IMR-90 (cell line): Measurements from ENCODE around the gene ASGR2. TPM values are rescaled to one million over a fixed set of nuclear protein-coding genes. Genes with fewer than 3 reads are reported as not detected.

Source experiments
- ATAC-seq: fragments of 200-7000 bp; cut with Tn5 transposase; 2 replicates; pipeline ENCODE4 v1.9.1; 2020; ENCODE audit warnings: low read depth, mild to moderate bottlenecking, moderate library complexity
- BruUV-seq: library from RNA; stranded (reverse); fragments of 400-500 nt; replicated peaks from 2 replicates; lab custom pipeline; 2021; lab: Mats Ljungman, UMichigan
- CTCF ChIA-PET: fragments of 300-600 bp; formaldehyde crosslinking; extraction: SDS; loops from one replicate; lab custom pipeline; 2021; ENCODE audit warnings: antibody characterized with exemption; lab: Yijun Ruan, JAX
- POLR2A ChIA-PET: fragments of 300-600 bp; sonication (Branson Sonifier 250); formaldehyde crosslinking; loops from one replicate; lab custom pipeline; 2022; ENCODE audit warnings: antibody characterized with exemption; ENCODE audit not compliant: unreplicated experiment; lab: Charles Lee
- DNase-seq: peaks from one replicate; pipeline ENCODE4 v3.0.0; 2013
- H2AFZ ChIP-seq: replicated peaks from 2 replicates; pipeline ENCODE3; 2013; ENCODE audit warnings: low read length, mild to moderate bottlenecking; ENCODE audit not compliant: poor library complexity
- H2AK5ac ChIP-seq: 2 replicates; pipeline ENCODE4 v1.6.1; 2013; ENCODE audit warnings: low read depth, low read length, inconsistent platforms
- H2AK9ac ChIP-seq: replicated peaks from 2 replicates; pipeline ENCODE3; 2013; ENCODE audit warnings: mild to moderate bottlenecking, low read depth, low read length, moderate library complexity; ENCODE audit not compliant: poor library complexity
- H2BK120ac ChIP-seq: 2 replicates; pipeline ENCODE4 v1.6.1; 2013; ENCODE audit warnings: low read depth, low read length, inconsistent platforms
- H2BK15ac ChIP-seq: 3 replicates; pipeline ENCODE4 v1.6.1; 2013; ENCODE audit warnings: low read depth, low read length, inconsistent platforms
- H2BK20ac ChIP-seq: 2 replicates; pipeline ENCODE4 v1.6.1; 2013; ENCODE audit warnings: low read depth, mild to moderate bottlenecking, inconsistent platforms, low read length, moderate library complexity
- H2BK5ac ChIP-seq: 2 replicates; pipeline ENCODE4 v1.6.1; 2013; ENCODE audit warnings: mild to moderate bottlenecking, low read depth, low read length, inconsistent platforms; ENCODE audit not compliant: poor library complexity, severe bottlenecking
- H3K14ac ChIP-seq: replicated peaks from 2 replicates; pipeline ENCODE4 v1.6.1; 2013; ENCODE audit warnings: low read depth, low read length, inconsistent platforms
- H3K18ac ChIP-seq: 2 replicates; pipeline ENCODE4 v1.6.1; 2013; ENCODE audit warnings: low read depth, low read length, control low read depth
- H3K23ac ChIP-seq: 2 replicates; pipeline ENCODE4 v1.6.1; 2013; ENCODE audit warnings: low read depth, low read length, inconsistent platforms
- H3K27ac ChIP-seq: 2 replicates; pipeline ENCODE4 v1.5.1; 2013; ENCODE audit warnings: mild to moderate bottlenecking, control low read depth, low read length; ENCODE audit not compliant: insufficient read depth
- H3K27me3 ChIP-seq: 2 replicates; pipeline ENCODE4 v1.6.1; 2013; ENCODE audit warnings: low read length; ENCODE audit not compliant: control insufficient read depth, insufficient read depth
- H3K36me3 ChIP-seq: 2 replicates; pipeline ENCODE4 v1.6.1; 2013; ENCODE audit warnings: low read length, mixed read lengths; ENCODE audit not compliant: control insufficient read depth, insufficient read depth
- H3K4ac ChIP-seq: 2 replicates; pipeline ENCODE4 v1.6.1; 2013; ENCODE audit warnings: low read depth, low read length, inconsistent platforms
- H3K4me1 ChIP-seq: 2 replicates; pipeline ENCODE4 v1.6.1; 2013; ENCODE audit warnings: low read length, mixed read lengths; ENCODE audit not compliant: control insufficient read depth, insufficient read depth
- H3K4me2 ChIP-seq: 2 replicates; pipeline ENCODE4 v1.6.1; 2013; ENCODE audit warnings: low read depth, mild to moderate bottlenecking, control low read depth, low read length, moderate library complexity
- H3K4me3 ChIP-seq: 2 replicates; pipeline ENCODE4 v1.5.1; 2013; ENCODE audit warnings: low read depth, mild to moderate bottlenecking, control low read depth, low read length, moderate library complexity; ENCODE audit not compliant: insufficient read depth
- H3K56ac ChIP-seq: 2 replicates; pipeline ENCODE4 v1.6.1; 2013; ENCODE audit warnings: low read length, inconsistent platforms; ENCODE audit not compliant: insufficient read depth; ENCODE audit errors: extremely low read depth
- H3K79me1 ChIP-seq, 2 experiments: 2 replicates each; pipeline ENCODE4 v1.6.1; 2013; ENCODE audit warnings: low read length in 2 of 2, inconsistent platforms in 1 of 2, low read depth in 1 of 2
- H3K9ac ChIP-seq: 2 replicates; pipeline ENCODE4 v1.6.1; 2013; ENCODE audit warnings: low read depth, low read length, control low read depth
- H3K9me1 ChIP-seq: 2 replicates; pipeline ENCODE4 v1.6.1; 2013; ENCODE audit warnings: low read length, inconsistent platforms; ENCODE audit not compliant: insufficient read depth
- H3K9me3 ChIP-seq: 2 replicates; pipeline ENCODE4 v1.6.1; 2013; ENCODE audit warnings: low read length; ENCODE audit not compliant: control insufficient read depth, insufficient read depth
- H4K20me1 ChIP-seq: 2 replicates; pipeline ENCODE4 v1.6.1; 2013; ENCODE audit warnings: low read length, inconsistent platforms; ENCODE audit not compliant: insufficient read depth
- H4K5ac ChIP-seq: 2 replicates; pipeline ENCODE4 v1.6.1; 2013; ENCODE audit warnings: mild to moderate bottlenecking, low read depth, low read length, control low read depth
- H4K8ac ChIP-seq, 2 experiments: 2 replicates each; pipeline ENCODE4 v1.6.1; 2013; ENCODE audit warnings: low read depth in 2 of 2, low read length in 2 of 2, control low read depth in 1 of 2, inconsistent platforms in 1 of 2
- H4K91ac ChIP-seq: 2 replicates; pipeline ENCODE4 v1.6.1; 2013; ENCODE audit warnings: low read depth, low read length, inconsistent platforms; ENCODE audit not compliant: insufficient read depth
- BHLHE40 ChIP-seq: fragments of 150-350 bp; IDR thresholded peaks from 2 replicates; pipeline ENCODE4 v1.6.1; 2016; ENCODE audit warnings: mild to moderate bottlenecking, low read depth, low read length
- CEBPB ChIP-seq: IDR thresholded peaks from 2 replicates; pipeline ENCODE4 v1.6.1; 2012; ENCODE audit warnings: low read depth, low read length, improper control_type of control experiment
- CHD1 ChIP-seq: IDR thresholded peaks from 2 replicates; pipeline ENCODE4 v1.6.1; 2012; ENCODE audit warnings: low read depth, low read length, improper control_type of control experiment
- CTCF ChIP-seq: conservative IDR thresholded peaks from 2 replicates; pipeline ENCODE4 v1.5.1; 2012; ENCODE audit warnings: mild to moderate bottlenecking, low read depth, low read length, improper control_type of control experiment
- FOS ChIP-seq: fragments of 150-350 bp; IDR thresholded peaks from 2 replicates; pipeline ENCODE4 v1.6.1; 2016; ENCODE audit warnings: low read depth, low read length
- MAFK ChIP-seq: IDR thresholded peaks from 2 replicates; pipeline ENCODE4 v1.6.1; 2012; ENCODE audit warnings: low read depth, low read length, improper control_type of control experiment
- MAZ ChIP-seq: IDR thresholded peaks from 2 replicates; pipeline ENCODE4 v1.6.1; 2012; ENCODE audit warnings: low read depth, mild to moderate bottlenecking, low read length, improper control_type of control experiment, moderate library complexity, borderline replicate concordance
- MXI1 ChIP-seq: IDR thresholded peaks from 2 replicates; pipeline ENCODE4 v1.6.1; 2012; ENCODE audit warnings: low read depth, mild to moderate bottlenecking, low read length, moderate library complexity, borderline replicate concordance
- NFE2L2 ChIP-seq: fragments of 150-350 bp; IDR thresholded peaks from 2 replicates; pipeline ENCODE4 v1.6.1; 2016; ENCODE audit warnings: low read depth, mild to moderate bottlenecking, low read length
- POLR2A ChIP-seq: IDR thresholded peaks from 2 replicates; pipeline ENCODE4 v1.6.1; 2012; ENCODE audit warnings: mild to moderate bottlenecking, low read depth, low read length
- RAD21 ChIP-seq: IDR thresholded peaks from 2 replicates; pipeline ENCODE4 v1.6.1; 2012; ENCODE audit warnings: low read length, improper control_type of control experiment
- RCOR1 ChIP-seq: IDR thresholded peaks from 2 replicates; pipeline ENCODE4 v1.6.1; 2012; ENCODE audit warnings: mild to moderate bottlenecking, low read length, improper control_type of control experiment; ENCODE audit not compliant: insufficient replicate concordance
- RFX5 ChIP-seq: IDR thresholded peaks from 2 replicates; pipeline ENCODE4 v1.8.0; 2012; ENCODE audit warnings: low read depth, mild to moderate bottlenecking, low read length, moderate library complexity
- SMC3 ChIP-seq: fragments of 150-350 bp; IDR thresholded peaks from 2 replicates; pipeline ENCODE4 v1.6.1; 2016; ENCODE audit warnings: low read depth, mild to moderate bottlenecking, antibody characterized with exemption, low read length, moderate library complexity
- WGBS, 2 experiments: methylation state at CpG; one replicate each; pipeline versions ENCODE4 v1.1.5 to v1.1.7; 2013; ENCODE audit warnings: missing lambda C conversion rate in 2 of 2; ENCODE audit not compliant: insufficient read length in 1 of 2; ENCODE audit errors: extremely low coverage in 2 of 2; 5-methylcytosine and 5-hydroxymethylcytosine counted together
- dilution Hi-C: fragments of 300-500 bp; cut with HindIII; formaldehyde crosslinking; loops from one replicate; pipeline ENCODE4 v1.14.3; 2018; ENCODE audit warnings: low sequenced_read_pairs; ENCODE audit not compliant: unreplicated experiment
- in situ Hi-C: fragments of 300-500 bp; cut with MboI; formaldehyde crosslinking; loops from 3 replicates; pipeline ENCODE4 v1.14.3; 2019; ENCODE audit warnings: low sequenced_read_pairs, inconsistent platforms, mixed read lengths
- intact Hi-C: fragments of 100-400 bp; cut with micrococcal nuclease; formaldehyde crosslinking; loops from 2 replicates; pipeline ENCODE4 v1.10.0; 2022
- polyA plus RNA-seq, 3 experiments: library from polyadenylated mRNA; depleted of rRNA; stranded (reverse); fragments of >200 nt; gene quantifications; 2 replicates each; pipeline ENCODE4 v1.2.3, GENCODE V29; 2012; ENCODE audit warnings: low replicate concordance in 1 of 3
- total RNA-seq: library from RNA; depleted of rRNA; stranded (reverse); fragments of >200 nt; gene quantifications from 2 replicates; pipeline ENCODE4 v1.2.3, GENCODE V29; 2012
- TF ChIP-seq, protein P1 (sequence below): fragments of 150-350 bp; IDR thresholded peaks from 2 replicates; pipeline ENCODE4 v1.6.1; 2016; ENCODE audit warnings: low read depth, mild to moderate bottlenecking, low read length, moderate library complexity, borderline replicate concordance
- TF ChIP-seq, protein P2 (sequence below): fragments of 150-350 bp; IDR thresholded peaks from 2 replicates; pipeline ENCODE4 v1.6.1; 2017; ENCODE audit warnings: mild to moderate bottlenecking, antibody characterized with exemption, low read length, low read depth

The ASGR2 gene
- total and polyA plus RNA-seq, 2 of the 4 experiments (the other 2 are of a cell fraction), result not detected

DNA sequence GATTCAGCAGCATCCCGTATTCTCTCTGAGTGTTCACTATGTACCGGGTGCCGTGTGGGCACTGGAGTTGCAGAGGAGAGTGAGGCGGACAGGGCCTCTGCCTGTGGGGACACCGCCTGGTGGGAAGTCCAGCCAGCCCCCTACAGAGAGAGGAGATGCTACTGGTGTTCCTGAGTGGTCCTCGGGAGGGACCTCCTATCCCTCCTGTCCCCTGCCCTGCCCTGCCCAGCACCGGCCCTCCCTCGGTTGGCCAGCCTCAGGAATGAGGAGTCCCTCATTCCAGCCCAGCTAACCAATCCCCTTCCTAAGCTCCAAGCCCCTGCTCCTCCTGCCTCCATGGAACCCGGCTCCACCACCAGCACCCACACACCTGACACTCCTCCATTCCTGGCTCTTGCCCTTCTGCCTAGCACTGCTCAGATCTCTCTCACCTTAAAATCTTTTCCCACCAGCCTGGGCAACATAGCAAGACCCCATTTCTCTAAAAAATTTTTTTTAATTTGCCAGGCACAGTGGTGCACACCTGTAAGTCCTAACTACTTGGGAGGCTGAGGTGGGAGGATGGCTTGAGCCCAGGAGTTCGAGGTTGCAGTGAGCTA, 2.0 kb downstream of the ASGR2 start:
- TF ChIP-seq BHLHE40 (no peak), RFX5 (no peak), MXI1 (no peak), POLR2A (no peak), NFE2L2 (no peak), SMC3 (no peak), CTCF (no peak), MAZ (no peak), RCOR1 (no peak), FOS (no peak), CHD1 (no peak), MAFK (no peak), CEBPB (no peak), RAD21 (no peak)
- TF ChIP-seq, protein P1, sequence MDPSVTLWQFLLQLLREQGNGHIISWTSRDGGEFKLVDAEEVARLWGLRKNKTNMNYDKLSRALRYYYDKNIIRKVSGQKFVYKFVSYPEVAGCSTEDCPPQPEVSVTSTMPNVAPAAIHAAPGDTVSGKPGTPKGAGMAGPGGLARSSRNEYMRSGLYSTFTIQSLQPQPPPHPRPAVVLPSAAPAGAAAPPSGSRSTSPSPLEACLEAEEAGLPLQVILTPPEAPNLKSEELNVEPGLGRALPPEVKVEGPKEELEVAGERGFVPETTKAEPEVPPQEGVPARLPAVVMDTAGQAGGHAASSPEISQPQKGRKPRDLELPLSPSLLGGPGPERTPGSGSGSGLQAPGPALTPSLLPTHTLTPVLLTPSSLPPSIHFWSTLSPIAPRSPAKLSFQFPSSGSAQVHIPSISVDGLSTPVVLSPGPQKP, result no peak
- TF ChIP-seq, protein P2, sequence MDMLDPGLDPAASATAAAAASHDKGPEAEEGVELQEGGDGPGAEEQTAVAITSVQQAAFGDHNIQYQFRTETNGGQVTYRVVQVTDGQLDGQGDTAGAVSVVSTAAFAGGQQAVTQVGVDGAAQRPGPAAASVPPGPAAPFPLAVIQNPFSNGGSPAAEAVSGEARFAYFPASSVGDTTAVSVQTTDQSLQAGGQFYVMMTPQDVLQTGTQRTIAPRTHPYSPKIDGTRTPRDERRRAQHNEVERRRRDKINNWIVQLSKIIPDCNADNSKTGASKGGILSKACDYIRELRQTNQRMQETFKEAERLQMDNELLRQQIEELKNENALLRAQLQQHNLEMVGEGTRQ, result no peak
- no peak overlapping the region for H3K56ac ChIP-seq
- BruUV-seq, result no TSS peak
- in situ Hi-C loops (no loop called here), dilution Hi-C loops (no loop called here), intact Hi-C loops (no loop called here)
- H4K8ac ChIP-seq, result no peak overlapping the region
- ChIA-PET POLR2A (no interaction called here), CTCF (no interaction called here)
- no peak overlapping the region for H2AK5ac ChIP-seq
- no peak overlapping the region for H3K4me3 ChIP-seq
- no peak overlapping the region for H3K4me2 ChIP-seq
- ATAC-seq (no peak), DNase-seq (no peak)
- no peak overlapping the region for H4K5ac ChIP-seq
- no peaks in the 10 kb centered on the region for H4K20me1 ChIP-seq
- no peaks in the 10 kb centered on the region for H3K9me3 ChIP-seq
- H3K18ac ChIP-seq, result no peak overlapping the region
- no peak overlapping the region for H2BK20ac ChIP-seq
- no peak overlapping the region for H3K27ac ChIP-seq
- no peaks in the 10 kb centered on the region for H3K79me1 ChIP-seq
- H3K27me3 ChIP-seq, result peaks cover 22% of the 10 kb centered on the region
- no peak overlapping the region for H2AFZ ChIP-seq
- H3K23ac ChIP-seq, result no peak overlapping the region
- no peak overlapping the region for H4K91ac ChIP-seq
- no CpG with 5 or more reads among the region's 10 CpGs for WGBS, 2 experiments
- no peak overlapping the region for H2AK9ac ChIP-seq
- no peaks in the 10 kb centered on the region for H3K36me3 ChIP-seq
- no peak overlapping the region for H3K14ac ChIP-seq
- H3K4ac ChIP-seq, result no peak overlapping the region
- no peak overlapping the region for H2BK15ac ChIP-seq
- no peak overlapping the region for H2BK120ac ChIP-seq
- no peak overlapping the region for H3K9ac ChIP-seq
- no peak overlapping the region for H2BK5ac ChIP-seq
- H3K9me1 ChIP-seq, result no peaks in the 10 kb centered on the region
- no peaks in the 10 kb centered on the region for H3K4me1 ChIP-seq
